DND-41 (cell line): Measurements from ENCODE around the gene SLC30A5.

Source experiments
- EZH2 ChIP-seq: IDR thresholded peaks from 3 replicates; pipeline ENCODE4 v1.6.1; 2012; ENCODE audit warnings: borderline replicate concordance, low read depth, mild to moderate bottlenecking, moderate library complexity, low read length, inconsistent platforms; ENCODE audit not compliant: severe bottlenecking
- TF ChIP-seq, protein P1 (sequence below): IDR thresholded peaks from 2 replicates; pipeline ENCODE4 v1.5.1; 2012; ENCODE audit warnings: borderline replicate concordance, low read length, moderate library complexity, mild to moderate bottlenecking; ENCODE audit not compliant: poor library complexity, severe bottlenecking; ENCODE audit errors: extremely low read depth

DNA sequence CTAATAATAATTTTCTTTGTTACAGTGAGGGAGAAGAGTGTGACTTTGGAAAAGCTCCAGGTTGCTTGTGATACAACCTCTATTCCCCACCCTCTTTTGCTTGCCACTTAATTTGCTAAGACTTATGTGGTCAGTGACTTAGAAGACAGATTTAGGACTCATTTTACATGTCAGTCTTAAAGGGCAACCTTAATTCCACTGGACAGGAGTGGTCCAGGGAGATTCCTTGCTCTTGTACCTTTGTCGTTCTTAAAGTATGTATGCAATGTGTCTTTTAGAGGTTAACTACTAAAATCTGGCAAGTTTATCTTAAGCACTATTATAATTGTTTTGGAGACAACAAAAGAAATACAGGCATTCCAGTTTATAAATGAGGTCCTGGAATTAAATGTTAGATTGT is 20.0 kb downstream of the SLC30A5 start:
- TF ChIP-seq, protein P1, sequence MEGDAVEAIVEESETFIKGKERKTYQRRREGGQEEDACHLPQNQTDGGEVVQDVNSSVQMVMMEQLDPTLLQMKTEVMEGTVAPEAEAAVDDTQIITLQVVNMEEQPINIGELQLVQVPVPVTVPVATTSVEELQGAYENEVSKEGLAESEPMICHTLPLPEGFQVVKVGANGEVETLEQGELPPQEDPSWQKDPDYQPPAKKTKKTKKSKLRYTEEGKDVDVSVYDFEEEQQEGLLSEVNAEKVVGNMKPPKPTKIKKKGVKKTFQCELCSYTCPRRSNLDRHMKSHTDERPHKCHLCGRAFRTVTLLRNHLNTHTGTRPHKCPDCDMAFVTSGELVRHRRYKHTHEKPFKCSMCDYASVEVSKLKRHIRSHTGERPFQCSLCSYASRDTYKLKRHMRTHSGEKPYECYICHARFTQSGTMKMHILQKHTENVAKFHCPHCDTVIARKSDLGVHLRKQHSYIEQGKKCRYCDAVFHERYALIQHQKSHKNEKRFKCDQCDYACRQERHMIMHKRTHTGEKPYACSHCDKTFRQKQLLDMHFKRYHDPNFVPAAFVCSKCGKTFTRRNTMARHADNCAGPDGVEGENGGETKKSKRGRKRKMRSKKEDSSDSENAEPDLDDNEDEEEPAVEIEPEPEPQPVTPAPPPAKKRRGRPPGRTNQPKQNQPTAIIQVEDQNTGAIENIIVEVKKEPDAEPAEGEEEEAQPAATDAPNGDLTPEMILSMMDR = no peak
- TF ChIP-seq EZH2 = no peak
